RWPE2 (cell line): ENCODE measurements around the gene KIF21B.
A peak's percentile ranks its signal among the peaks of the same experiment; 100 is the strongest.

Experiments used
- ATAC-seq: fragments of 200-7000 bp; cut with Tn5 transposase; 3 replicates; pipeline ENCODE4 v1.9.1; 2021; ENCODE audit warnings: low read depth
- DNase-seq: peaks from one replicate; pipeline ENCODE4 v3.0.0-alpha.2; 2020; ENCODE audit warnings: low spot score
- H3K27ac ChIP-seq: fragments of 450-650 bp; 2 replicates; pipeline ENCODE4 v1.5.1; 2017; ENCODE audit warnings: mild to moderate bottlenecking; ENCODE audit not compliant: poor library complexity, severe bottlenecking
- H3K27me3 ChIP-seq: fragments of 250-450 bp; sonication (Bioruptor Pico); 2 replicates; pipeline ENCODE4 v1.5.1; 2021; ENCODE audit warnings: mild to moderate bottlenecking, moderate library complexity; ENCODE audit not compliant: insufficient read depth, poor library complexity, severe bottlenecking
- H3K36me3 ChIP-seq: fragments of 250-450 bp; sonication (Bioruptor Pico); 2 replicates; pipeline ENCODE4 v1.5.1; 2020; ENCODE audit warnings: low read depth, mild to moderate bottlenecking, moderate library complexity
- H3K4me1 ChIP-seq: fragments of 250-450 bp; sonication (Bioruptor Pico); 2 replicates; pipeline ENCODE4 v1.5.1; 2021; ENCODE audit warnings: mild to moderate bottlenecking, moderate library complexity; ENCODE audit not compliant: insufficient read depth, poor library complexity, severe bottlenecking
- H3K4me3 ChIP-seq: fragments of 250-450 bp; sonication (Bioruptor Pico); 2 replicates; pipeline ENCODE4 v1.5.1; 2021; ENCODE audit warnings: mild to moderate bottlenecking, moderate library complexity; ENCODE audit not compliant: severe bottlenecking
- H3K9me3 ChIP-seq: fragments of 250-450 bp; sonication (Bioruptor Pico); 2 replicates; pipeline ENCODE4 v1.5.1; 2021; ENCODE audit warnings: mild to moderate bottlenecking, moderate library complexity; ENCODE audit not compliant: severe bottlenecking
- CTCF ChIP-seq: fragments of 450-650 bp; IDR thresholded peaks from one replicate; pipeline ENCODE4 v1.5.1; 2017; ENCODE audit warnings: mild to moderate bottlenecking, moderate library complexity; ENCODE audit not compliant: poor library complexity, severe bottlenecking

The KIF21B gene

GRCh38 chr1:200980452-200980772, 43.1 kb downstream of the KIF21B start:
- H3K4me1 ChIP-seq: no peaks in the 10 kb centered on the region

GRCh38 chr1:200979574-200980451, 43.7 kb downstream of the KIF21B start:
- H3K27me3 ChIP-seq: no peaks in the 10 kb centered on the region
- DNase-seq (no peak), ATAC-seq (0 out of 3 replicates have a peak, but pooled peaks have one; percentile 37)
- no peaks in the 10 kb centered on the region for H3K36me3 ChIP-seq
- H3K27ac ChIP-seq: no peak overlapping the region
- no peaks in the 10 kb centered on the region for H3K4me1 ChIP-seq
- H3K9me3 ChIP-seq: no peaks in the 10 kb centered on the region
- peak; percentile 54 for TF ChIP-seq CTCF
- no peak overlapping the region for H3K4me3 ChIP-seq

More at GRCh38 chr1:200980452-200980772, 43.1 kb downstream of the KIF21B start:
- no peak for TF ChIP-seq CTCF
- ATAC-seq (no peak), DNase-seq (no peak)
- Histone ChIP-seq H3K36me3 (no peaks in the 10 kb centered on the region), H3K4me3 (no peak overlapping the region), H3K27ac (no peak overlapping the region), H3K9me3 (no peaks in the 10 kb centered on the region), H3K27me3 (no peaks in the 10 kb centered on the region)

GRCh38 chr1:200977071-200977754, 46.3 kb downstream of the KIF21B start:
- TF ChIP-seq CTCF: no peak
- DNase-seq: no peak

GRCh38 chr1:200976634-200977033, 46.9 kb downstream of the KIF21B start:
- DNase-seq (no peak), ATAC-seq (no peak)
- no peaks in the 10 kb centered on the region for H3K36me3 ChIP-seq
- H3K27ac ChIP-seq: no peak overlapping the region
- H3K9me3 ChIP-seq: no peaks in the 10 kb centered on the region
- no peak overlapping the region for H3K4me3 ChIP-seq
- no peak for TF ChIP-seq CTCF
- no peaks in the 10 kb centered on the region for H3K4me1 ChIP-seq
- H3K27me3 ChIP-seq: no peaks in the 10 kb centered on the region

More at GRCh38 chr1:200977071-200977754, 46.3 kb downstream of the KIF21B start:
- no peaks in the 10 kb centered on the region for H3K9me3 ChIP-seq
- no peak overlapping the region for H3K27ac ChIP-seq
- no peaks in the 10 kb centered on the region for H3K4me1 ChIP-seq
- no peaks in the 10 kb centered on the region for H3K36me3 ChIP-seq
- ATAC-seq: no peak
- H3K4me3 ChIP-seq: no peak overlapping the region
- H3K27me3 ChIP-seq: no peaks in the 10 kb centered on the region
